Measurements from ENCODE around the gene PLG. TPM values are rescaled to one million over a fixed set of nuclear protein-coding genes. Genes with fewer than 3 reads are reported as not detected.

PLG gene
- total RNA-seq, 2 experiments from 2014 or later, result 3.4 to 3.7 TPM

DNA sequence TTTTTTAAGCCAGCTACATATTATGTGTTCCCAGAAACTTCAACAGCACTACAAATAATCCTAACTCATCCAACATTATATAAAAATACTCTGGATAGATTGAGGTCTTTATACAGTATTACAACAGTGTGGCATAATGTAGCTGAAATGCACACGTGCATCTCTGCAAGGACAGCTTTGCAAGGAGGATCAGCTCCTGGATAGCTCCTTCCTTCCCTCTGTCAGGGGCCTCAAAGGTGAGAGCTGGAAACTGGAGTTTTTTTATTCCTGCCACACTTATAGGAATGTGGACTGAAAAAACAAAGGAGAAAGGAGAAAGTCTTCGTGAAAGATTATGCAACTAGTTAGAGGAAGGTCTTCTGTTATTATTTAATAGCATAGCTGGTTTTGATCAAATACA, 53.1 kb downstream of the PLG start:
- Histone ChIP-seq H2AFZ (ENCODE audit: low read length) (no peak overlapping the region), H3K4me3 (ENCODE audit: low read depth, low read length, poor library complexity, severe bottlenecking) (no peak overlapping the region), H3K4me1 (ENCODE audit: insufficient read depth, low read length, poor library complexity, severe bottlenecking) (peaks cover 3% of the 10 kb centered on the region), H3K27ac (ENCODE audit: low read depth, low read length, poor library complexity, severe bottlenecking) (no peak overlapping the region), H3K79me2 (ENCODE audit: insufficient read depth, low read depth, low read length) (no peaks in the 10 kb centered on the region), H3K9me3 (ENCODE audit: low read length) (peaks cover 6% of the 10 kb centered on the region; the same call in 1 of the 2 replicates), H3K4me2 (ENCODE audit: low read length) (no peak overlapping the region), H4K20me1 (ENCODE audit: insufficient read depth, low read length) (no peaks in the 10 kb centered on the region), H3K36me3 (ENCODE audit: insufficient read depth, low read length) (no peaks in the 10 kb centered on the region), H3K9me2 (ENCODE audit: insufficient read depth, low read length) (no peaks in the 10 kb centered on the region)
- no TSS peak for BruUV-seq (replicated peaks)
- TF ChIP-seq, protein P1, sequence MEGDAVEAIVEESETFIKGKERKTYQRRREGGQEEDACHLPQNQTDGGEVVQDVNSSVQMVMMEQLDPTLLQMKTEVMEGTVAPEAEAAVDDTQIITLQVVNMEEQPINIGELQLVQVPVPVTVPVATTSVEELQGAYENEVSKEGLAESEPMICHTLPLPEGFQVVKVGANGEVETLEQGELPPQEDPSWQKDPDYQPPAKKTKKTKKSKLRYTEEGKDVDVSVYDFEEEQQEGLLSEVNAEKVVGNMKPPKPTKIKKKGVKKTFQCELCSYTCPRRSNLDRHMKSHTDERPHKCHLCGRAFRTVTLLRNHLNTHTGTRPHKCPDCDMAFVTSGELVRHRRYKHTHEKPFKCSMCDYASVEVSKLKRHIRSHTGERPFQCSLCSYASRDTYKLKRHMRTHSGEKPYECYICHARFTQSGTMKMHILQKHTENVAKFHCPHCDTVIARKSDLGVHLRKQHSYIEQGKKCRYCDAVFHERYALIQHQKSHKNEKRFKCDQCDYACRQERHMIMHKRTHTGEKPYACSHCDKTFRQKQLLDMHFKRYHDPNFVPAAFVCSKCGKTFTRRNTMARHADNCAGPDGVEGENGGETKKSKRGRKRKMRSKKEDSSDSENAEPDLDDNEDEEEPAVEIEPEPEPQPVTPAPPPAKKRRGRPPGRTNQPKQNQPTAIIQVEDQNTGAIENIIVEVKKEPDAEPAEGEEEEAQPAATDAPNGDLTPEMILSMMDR (conservative IDR thresholded peaks at IDR 0.05; ENCODE audit: low read length), result no peak
- TF ChIP-seq EZH2phosphoT487 (IDR thresholded peaks at IDR 0.05; ENCODE audit: borderline replicate concordance, low read depth, low read length), result no peak
- ChIA-PET CTCF (ENCODE audit: unreplicated experiment) (no interaction called here), POLR2A (interaction anchor here (0.6 to 2.2 kb wide), 6 partner anchors 9 to 599 kb away, joined by 3 to 9 read pairs (median 3); no protein-coding TSS in a partner anchor)
- DNase-seq (ENCODE audit: low spot score), result no peak
- intact Hi-C loops (cut with micrococcal nuclease; ENCODE audit: unreplicated experiment), result no loop called here

DNA sequence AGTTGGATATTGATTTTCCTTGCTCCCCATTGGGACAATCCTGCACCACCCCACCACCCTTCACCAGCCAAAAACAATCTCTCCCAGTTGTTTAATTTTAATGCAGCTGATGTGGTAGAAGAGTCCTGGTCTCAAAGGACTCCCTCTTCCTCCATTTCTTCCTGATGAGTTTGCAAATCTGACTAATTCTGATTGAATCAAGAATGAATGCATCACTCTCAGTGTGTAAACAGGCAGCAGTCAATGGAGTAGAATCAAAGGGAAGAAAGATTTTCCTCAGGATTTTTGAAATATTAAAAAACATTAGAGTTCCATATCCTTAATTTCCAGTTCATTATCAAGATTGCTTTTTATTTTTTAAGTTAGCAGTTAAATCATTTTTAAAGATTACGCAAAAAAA, 54.0 kb downstream of the PLG start:
- Histone ChIP-seq H2AFZ (ENCODE audit: low read length) (no peak overlapping the region), H3K36me3 (ENCODE audit: insufficient read depth, low read length) (no peaks in the 10 kb centered on the region), H3K9me2 (ENCODE audit: insufficient read depth, low read length) (no peaks in the 10 kb centered on the region), H4K20me1 (ENCODE audit: insufficient read depth, low read length) (no peaks in the 10 kb centered on the region), H3K9me3 (ENCODE audit: low read length) (peaks cover 8% of the 10 kb centered on the region; the same call in 1 of the 2 replicates), H3K79me2 (ENCODE audit: insufficient read depth, low read depth, low read length) (no peaks in the 10 kb centered on the region), H3K4me1 (ENCODE audit: insufficient read depth, low read length, poor library complexity, severe bottlenecking) (no peaks in the 10 kb centered on the region), H3K4me2 (ENCODE audit: low read length) (no peak overlapping the region), H3K4me3 (ENCODE audit: low read depth, low read length, poor library complexity, severe bottlenecking) (no peak overlapping the region), H3K27ac (ENCODE audit: low read depth, low read length, poor library complexity, severe bottlenecking) (no peak overlapping the region)
- no peak for TF ChIP-seq EZH2phosphoT487 (IDR thresholded peaks at IDR 0.05; ENCODE audit: borderline replicate concordance, low read depth, low read length)
- TF ChIP-seq, protein P1 (conservative IDR thresholded peaks at IDR 0.05; ENCODE audit: low read length), result no peak
- ChIA-PET CTCF (ENCODE audit: unreplicated experiment) (no interaction called here), POLR2A (interaction anchor here (0.7 to 2.2 kb wide), 4 partner anchors 8 to 14 kb away, joined by 3 to 9 read pairs (median 3); no protein-coding TSS in a partner anchor)
- BruUV-seq (replicated peaks), result no TSS peak
- intact Hi-C loops (cut with micrococcal nuclease; ENCODE audit: unreplicated experiment), result no loop called here
- DNase-seq (ENCODE audit: low spot score), result no peak

DNA sequence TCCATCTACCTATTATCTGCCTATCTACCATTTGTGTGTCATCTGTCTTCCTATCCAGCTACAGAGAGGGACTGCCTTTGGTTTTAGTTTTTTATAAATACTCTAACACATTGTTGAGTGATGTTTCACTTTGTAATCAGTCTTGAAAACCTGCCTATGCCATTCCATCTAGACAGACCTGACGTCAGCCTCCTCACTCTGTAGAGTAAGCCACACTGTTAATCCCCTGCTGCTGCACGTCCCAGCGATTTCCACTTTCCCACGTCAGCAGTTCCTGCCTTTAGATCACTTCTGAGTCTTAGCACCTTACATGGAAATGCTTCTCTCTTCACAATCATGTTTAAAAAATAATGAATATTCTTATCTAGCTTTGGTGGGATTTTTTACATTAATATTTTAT, 54.8 kb downstream of the PLG start:
- H3K27ac ChIP-seq (ENCODE audit: low read depth, low read length, poor library complexity, severe bottlenecking), result no peak overlapping the region
- intact Hi-C loops (cut with micrococcal nuclease; ENCODE audit: unreplicated experiment), result no loop called here

More for the DNA sequence above, 54.8 kb downstream of the PLG start:
- BruUV-seq (replicated peaks), result no TSS peak
- TF ChIP-seq EZH2phosphoT487 (IDR thresholded peaks at IDR 0.05; ENCODE audit: borderline replicate concordance, low read depth, low read length), result no peak
- TF ChIP-seq, protein P1 (conservative IDR thresholded peaks at IDR 0.05; ENCODE audit: low read length), result no peak
- Histone ChIP-seq H3K36me3 (ENCODE audit: insufficient read depth, low read length) (no peaks in the 10 kb centered on the region), H3K9me3 (ENCODE audit: low read length) (peaks cover 8% of the 10 kb centered on the region), H3K4me2 (ENCODE audit: low read length) (no peak overlapping the region), H2AFZ (ENCODE audit: low read length) (no peak overlapping the region), H3K79me2 (ENCODE audit: insufficient read depth, low read depth, low read length) (no peaks in the 10 kb centered on the region), H3K4me1 (ENCODE audit: insufficient read depth, low read length, poor library complexity, severe bottlenecking) (no peaks in the 10 kb centered on the region), H3K4me3 (ENCODE audit: low read depth, low read length, poor library complexity, severe bottlenecking) (no peak overlapping the region), H4K20me1 (ENCODE audit: insufficient read depth, low read length) (no peaks in the 10 kb centered on the region), H3K9me2 (ENCODE audit: insufficient read depth, low read length) (no peaks in the 10 kb centered on the region)
- ChIA-PET POLR2A (interaction anchor here (0.6 kb wide), 1 partner anchor 22 kb away, joined by 3 read pairs; no protein-coding TSS in a partner anchor), CTCF (ENCODE audit: unreplicated experiment) (no interaction called here)
- DNase-seq (ENCODE audit: low spot score), result no peak
